GM18526 (cell line): ENCODE data around the gene ASPG.

Experiments
- POLR2A ChIP-seq: IDR thresholded peaks from 3 replicates; pipeline ENCODE4 v1.6.1; 2011; ENCODE audit not compliant: insufficient read length; ENCODE audit errors: extremely low read depth

Gene ASPG

GRCh38 chr14:104158827-104159798 is 73.6 kb downstream of the ASPG start:
- no peak for TF ChIP-seq POLR2A

- no peak for TF ChIP-seq POLR2A
These were observed 74.5 kb downstream of the ASPG start for GRCh38 chr14:104159990-104160389.

- no peak for TF ChIP-seq POLR2A
These were observed 76.3 kb downstream of the ASPG start for GRCh38 chr14:104161602-104162367.

GRCh38 chr14:104162495-104162894 is 77.0 kb downstream of the ASPG start:
- TF ChIP-seq POLR2A, result no peak

- no peak for TF ChIP-seq POLR2A
These were observed 78.0 kb downstream of the ASPG start for GRCh38 chr14:104163541-104163940.

- TF ChIP-seq POLR2A, result no peak
These were observed 78.5 kb downstream of the ASPG start for GRCh38 chr14:104164041-104164440.

- no peak for TF ChIP-seq POLR2A
These were observed 79.0 kb downstream of the ASPG start for GRCh38 chr14:104164512-104164911.
